Mesendoderm (in vitro differentiated cells): ENCODE measurements around the gene PSMC2. TPM values are rescaled to one million over a fixed set of nuclear protein-coding genes. Genes with fewer than 3 reads are reported as not detected.

ENCODE experiments used
- DNase-seq: peaks from one replicate; pipeline ENCODE4 v3.0.0; 2013
- H2AK5ac ChIP-seq: 2 replicates; pipeline ENCODE4 v1.6.1; 2013; ENCODE audit warnings: low read length, inconsistent platforms
- H2BK120ac ChIP-seq: 2 replicates; pipeline ENCODE4 v1.6.1; 2013; ENCODE audit warnings: low read depth, mild to moderate bottlenecking, low read length, moderate library complexity, mixed read lengths
- H2BK15ac ChIP-seq: replicated peaks from 2 replicates; pipeline ENCODE4 v1.6.1; 2013; ENCODE audit warnings: low read depth, mild to moderate bottlenecking, moderate library complexity
- H2BK5ac ChIP-seq: 2 replicates; pipeline ENCODE4 v1.6.1; 2013; ENCODE audit warnings: low read length, inconsistent platforms
- H3K18ac ChIP-seq: 2 replicates; pipeline ENCODE4 v1.6.1; 2013; ENCODE audit warnings: mild to moderate bottlenecking, low read length, mixed read lengths
- H3K23ac ChIP-seq: one replicate; pipeline ENCODE4 v1.6.1; 2013; ENCODE audit warnings: low read length
- H3K27ac ChIP-seq: 2 replicates; pipeline ENCODE4 v1.5.1; 2013; ENCODE audit warnings: low read depth, mild to moderate bottlenecking, inconsistent platforms, low read length, moderate library complexity
- H3K27me3 ChIP-seq: 2 replicates; pipeline ENCODE4 v1.6.1; 2013; ENCODE audit warnings: low read length, control low read depth, mild to moderate bottlenecking, inconsistent platforms; ENCODE audit not compliant: insufficient read depth, poor library complexity
- H3K36me3 ChIP-seq: 2 replicates; pipeline ENCODE4 v1.6.1; 2013; ENCODE audit warnings: low read length, inconsistent platforms; ENCODE audit not compliant: control insufficient read depth, insufficient read depth
- H3K4ac ChIP-seq: one replicate; pipeline ENCODE4 v1.6.1; 2013; ENCODE audit warnings: low read depth, mild to moderate bottlenecking, low read length, moderate library complexity
- H3K4me1 ChIP-seq: 2 replicates; pipeline ENCODE4 v1.6.1; 2013; ENCODE audit warnings: low read depth, low read length, inconsistent platforms; ENCODE audit not compliant: control insufficient read depth
- H3K4me2 ChIP-seq: 2 replicates; pipeline ENCODE4 v1.6.1; 2013; ENCODE audit warnings: low read length
- H3K4me3 ChIP-seq: 2 replicates; pipeline ENCODE4 v1.5.1; 2013; ENCODE audit warnings: mild to moderate bottlenecking, low read length
- H3K56ac ChIP-seq: one replicate; pipeline ENCODE4 v1.6.1; 2013; ENCODE audit warnings: low read length
- H3K79me1 ChIP-seq: 2 replicates; pipeline ENCODE4 v1.6.1; 2013; ENCODE audit warnings: low read length, inconsistent platforms
- H3K79me2 ChIP-seq: 2 replicates; pipeline ENCODE4 v1.6.1; 2013; ENCODE audit warnings: mild to moderate bottlenecking, low read length; ENCODE audit not compliant: control insufficient read depth, insufficient read depth
- H3K9ac ChIP-seq: 2 replicates; pipeline ENCODE4 v1.6.1; 2013; ENCODE audit warnings: low read length, inconsistent platforms
- H4K5ac ChIP-seq: one replicate; pipeline ENCODE4 v1.6.1; 2013; ENCODE audit warnings: low read length
- H4K8ac ChIP-seq: one replicate; pipeline ENCODE4 v1.6.1; 2013; ENCODE audit warnings: low read depth, mild to moderate bottlenecking, control low read depth, low read length, moderate library complexity
- WGBS: extraction: QIAGEN DNeasy Blood & Tissue Kit; methylation state at CpG from one replicate; pipeline ENCODE4 v1.1.7; 2013; ENCODE audit warnings: low lambda C conversion rate, missing lambda C conversion rate; ENCODE audit not compliant: insufficient coverage; ENCODE audit errors: extremely low coverage; 5-methylcytosine and 5-hydroxymethylcytosine counted together
- small RNA-seq: library from polyadenylated mRNA; stranded (forward); fragments of <200 nt; extraction: miRNeasy Mini kit (QIAGEN cat#:217004); gene quantifications from one replicate; pipeline ENCODE3, GENCODE V24; 2013; ENCODE audit not compliant: insufficient read depth

Gene PSMC2

DNA sequence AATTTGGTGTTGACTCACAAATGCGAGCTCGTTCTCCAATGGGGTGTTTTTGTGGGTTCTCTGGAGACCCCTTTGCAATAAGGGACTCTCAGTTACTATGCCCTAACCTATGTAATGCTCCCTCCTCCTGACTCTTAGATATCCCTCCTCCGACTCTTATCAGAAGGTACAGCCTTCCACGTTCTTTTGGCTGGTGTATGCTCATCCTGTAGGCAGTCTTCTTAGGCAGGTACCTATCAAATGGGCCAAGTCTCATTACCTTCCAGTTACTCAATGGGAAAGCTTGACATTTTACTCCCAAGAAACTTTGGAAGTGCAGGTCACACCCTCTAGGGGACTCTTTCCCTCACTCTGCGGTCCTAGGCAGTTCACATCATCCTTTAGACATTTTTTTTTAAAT is 66.0 kb downstream of the PSMC2 start:
- H3K4ac ChIP-seq, result no peak overlapping the region
- H3K27ac ChIP-seq, result no peak overlapping the region
- no peaks in the 10 kb centered on the region for H3K27me3 ChIP-seq
- no peak overlapping the region for H3K56ac ChIP-seq
- H3K4me1 ChIP-seq, result no peaks in the 10 kb centered on the region
- H3K79me1 ChIP-seq, result no peaks in the 10 kb centered on the region
- H2BK120ac ChIP-seq, result no peak overlapping the region
- H3K4me3 ChIP-seq, result no peak overlapping the region
- H4K8ac ChIP-seq, result no peak overlapping the region
- H2AK5ac ChIP-seq, result no peak overlapping the region
- no peak overlapping the region for H3K4me2 ChIP-seq
- H3K79me2 ChIP-seq, result no peaks in the 10 kb centered on the region
- DNase-seq, result no peak
- H3K23ac ChIP-seq, result no peak overlapping the region
- no peak overlapping the region for H4K5ac ChIP-seq
- no peak overlapping the region for H3K18ac ChIP-seq
- H3K9ac ChIP-seq, result no peak overlapping the region
- H3K36me3 ChIP-seq, result no peaks in the 10 kb centered on the region
- H2BK15ac ChIP-seq, result no peak overlapping the region
- no peak overlapping the region for H2BK5ac ChIP-seq
- no CpG with 5 or more reads among the region's 5 CpGs for WGBS

DNA sequence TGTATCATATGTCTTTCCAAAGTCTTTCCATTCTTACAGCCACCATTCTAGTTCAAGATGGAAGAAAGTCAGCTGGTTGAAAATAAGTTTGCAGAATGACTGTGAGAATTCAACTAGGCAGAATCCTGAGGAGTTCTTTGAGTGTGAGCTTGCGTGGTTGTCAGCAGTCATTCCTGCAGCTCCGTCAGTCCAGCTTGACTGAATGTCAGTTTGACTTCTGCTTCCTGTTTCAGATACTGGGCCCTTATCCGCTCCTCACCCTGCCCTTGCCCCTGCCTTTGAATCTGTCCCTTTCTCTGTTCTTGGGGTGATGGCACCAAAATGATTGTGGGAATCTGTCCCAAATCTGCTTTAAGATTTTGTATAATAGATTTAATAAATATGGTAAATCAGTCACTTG is 70.8 kb downstream of the PSMC2 start:
- Histone ChIP-seq H3K36me3 (no peaks in the 10 kb centered on the region), H3K23ac (no peak overlapping the region), H3K4me3 (no peak overlapping the region), H4K5ac (no peak overlapping the region), H4K8ac (no peak overlapping the region), H3K27me3 (no peaks in the 10 kb centered on the region), H2BK120ac (no peak overlapping the region), H3K79me2 (no peaks in the 10 kb centered on the region), H3K4me2 (no peak overlapping the region), H3K9ac (no peak overlapping the region), H3K27ac (no peak overlapping the region), H2BK15ac (no peak overlapping the region), H2BK5ac (no peak overlapping the region), H2AK5ac (no peak overlapping the region), H3K4ac (no peak overlapping the region), H3K56ac (no peak overlapping the region), H3K4me1 (no peaks in the 10 kb centered on the region), H3K79me1 (no peaks in the 10 kb centered on the region), H3K18ac (no peak overlapping the region)
- DNase-seq, result no peak
- no CpG with 5 or more reads among the region's 3 CpGs for WGBS

Small RNAs within 50 kb of the gene (small RNA-seq; reads per million reads assigned to genes)
- gene RPS29P16, result not detected
